Measurements from ENCODE around the gene PRTFDC1. TPM values are rescaled to one million over a fixed set of nuclear protein-coding genes. Genes with fewer than 3 reads are reported as not detected.

PRTFDC1 gene
- total RNA-seq, 4 donors from 2014 or later, result 3.4 to 20.6 (median 13.9) TPM

DNA sequence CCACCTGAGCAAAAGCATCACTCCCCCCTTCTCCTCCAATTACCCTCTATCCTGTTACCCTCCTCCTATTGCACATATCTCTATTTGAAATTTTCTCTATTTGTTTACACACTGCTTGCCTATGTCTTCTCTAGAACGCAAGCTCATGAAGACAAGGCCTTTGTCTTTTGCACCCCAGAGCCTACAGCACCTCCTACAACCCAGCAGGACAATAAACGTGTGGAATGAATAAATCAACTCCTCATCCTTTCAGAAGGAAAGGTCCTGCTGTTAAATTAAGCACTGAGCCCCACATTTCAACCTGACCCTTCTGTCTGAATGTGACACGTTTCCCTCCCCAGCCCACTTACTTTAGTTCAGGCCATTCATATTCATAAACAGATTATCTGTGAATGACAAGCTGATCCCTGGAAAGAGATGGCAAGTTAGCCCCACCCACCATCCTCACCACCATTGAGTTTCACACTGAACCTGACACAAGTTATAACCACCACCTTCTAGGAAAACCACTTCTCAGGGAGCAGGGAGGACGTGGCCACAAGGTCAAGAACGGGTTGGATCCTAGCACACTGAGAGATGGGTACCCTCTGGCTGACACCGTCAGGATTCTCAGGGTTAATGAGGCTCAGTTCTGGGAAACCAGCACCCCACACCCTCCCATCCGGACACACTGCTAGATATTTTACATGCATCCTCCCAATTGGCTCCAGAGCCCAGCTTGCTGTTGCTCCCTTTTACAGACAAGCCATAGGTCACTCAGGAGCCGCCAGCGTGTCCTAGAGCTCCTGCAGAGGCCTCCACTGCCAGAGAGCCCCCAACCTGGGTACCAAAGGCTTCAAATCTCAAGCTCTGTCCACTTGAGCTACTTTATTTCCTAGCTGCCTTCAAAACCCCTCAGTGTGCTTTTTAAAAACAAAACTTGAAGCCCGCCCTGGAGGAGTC lies 934 bp downstream of the PRTFDC1 start:
- peak overlapping the region; percentile 65 to 93 (median 74) for H3K4me3 ChIP-seq
- DNase-seq, result peak in 2 of 3 donors; percentile 57 to 66
- no peaks in the 10 kb centered on the region for H3K27me3 ChIP-seq
- TF ChIP-seq, protein P1, sequence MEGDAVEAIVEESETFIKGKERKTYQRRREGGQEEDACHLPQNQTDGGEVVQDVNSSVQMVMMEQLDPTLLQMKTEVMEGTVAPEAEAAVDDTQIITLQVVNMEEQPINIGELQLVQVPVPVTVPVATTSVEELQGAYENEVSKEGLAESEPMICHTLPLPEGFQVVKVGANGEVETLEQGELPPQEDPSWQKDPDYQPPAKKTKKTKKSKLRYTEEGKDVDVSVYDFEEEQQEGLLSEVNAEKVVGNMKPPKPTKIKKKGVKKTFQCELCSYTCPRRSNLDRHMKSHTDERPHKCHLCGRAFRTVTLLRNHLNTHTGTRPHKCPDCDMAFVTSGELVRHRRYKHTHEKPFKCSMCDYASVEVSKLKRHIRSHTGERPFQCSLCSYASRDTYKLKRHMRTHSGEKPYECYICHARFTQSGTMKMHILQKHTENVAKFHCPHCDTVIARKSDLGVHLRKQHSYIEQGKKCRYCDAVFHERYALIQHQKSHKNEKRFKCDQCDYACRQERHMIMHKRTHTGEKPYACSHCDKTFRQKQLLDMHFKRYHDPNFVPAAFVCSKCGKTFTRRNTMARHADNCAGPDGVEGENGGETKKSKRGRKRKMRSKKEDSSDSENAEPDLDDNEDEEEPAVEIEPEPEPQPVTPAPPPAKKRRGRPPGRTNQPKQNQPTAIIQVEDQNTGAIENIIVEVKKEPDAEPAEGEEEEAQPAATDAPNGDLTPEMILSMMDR (IDR thresholded peaks at IDR 0.05), result no peak
- TF ChIP-seq POLR2A (IDR thresholded peaks at IDR 0.05), result peak in 1 of 2 donors; percentile 16
- no peaks in the 10 kb centered on the region for H3K9me3 ChIP-seq
- peak overlapping the region; percentile 75 to 88 (median 78) for H3K27ac ChIP-seq
- H3K4me1 ChIP-seq, result peaks cover 0 to 15% (median 0%) of the 10 kb centered on the region in 4 donors
- H3K36me3 ChIP-seq, result no peaks in the 10 kb centered on the region

- DNase-seq, result no peak
- Histone ChIP-seq H3K27ac (no peak overlapping the region), H3K9me3 (no peaks in the 10 kb centered on the region), H3K36me3 (no peaks in the 10 kb centered on the region), H3K4me1 (peaks cover 0 to 16% (median 0%) of the 10 kb centered on the region in 4 donors), H3K27me3 (no peaks in the 10 kb centered on the region), H3K4me3 (no peak overlapping the region)
- no peak for TF ChIP-seq POLR2A (IDR thresholded peaks at IDR 0.05)
- TF ChIP-seq, protein P1 (IDR thresholded peaks at IDR 0.05), result no peak
Observed at GRCh38 chr10:24950439-24950838, 2.0 kb downstream of the PRTFDC1 start.

GRCh38 chr10:24949616-24950015 lies 2.8 kb downstream of the PRTFDC1 start:
- Histone ChIP-seq H3K4me1 (peaks cover 0 to 21% (median 0%) of the 10 kb centered on the region in 4 donors), H3K4me3 (no peak overlapping the region), H3K9me3 (no peaks in the 10 kb centered on the region), H3K27ac (no peak overlapping the region), H3K27me3 (no peaks in the 10 kb centered on the region), H3K36me3 (no peaks in the 10 kb centered on the region)
- DNase-seq, result no peak
- TF ChIP-seq POLR2A (IDR thresholded peaks at IDR 0.05), result no peak
- TF ChIP-seq, protein P1 (IDR thresholded peaks at IDR 0.05), result no peak

- no peaks in the 10 kb centered on the region for H3K9me3 ChIP-seq
- no peaks in the 10 kb centered on the region for H3K27me3 ChIP-seq
- no peak overlapping the region for H3K4me3 ChIP-seq
- DNase-seq, result no peak
- no peak overlapping the region for H3K27ac ChIP-seq
- no peaks in the 10 kb centered on the region for H3K36me3 ChIP-seq
- TF ChIP-seq POLR2A (IDR thresholded peaks at IDR 0.05), result no peak
- TF ChIP-seq, protein P1 (IDR thresholded peaks at IDR 0.05), result no peak
- peaks cover 0 to 17% (median 0%) of the 10 kb centered on the region in 4 donors for H3K4me1 ChIP-seq
Observed at GRCh38 chr10:24947304-24948097, 4.9 kb downstream of the PRTFDC1 start.

DNA sequence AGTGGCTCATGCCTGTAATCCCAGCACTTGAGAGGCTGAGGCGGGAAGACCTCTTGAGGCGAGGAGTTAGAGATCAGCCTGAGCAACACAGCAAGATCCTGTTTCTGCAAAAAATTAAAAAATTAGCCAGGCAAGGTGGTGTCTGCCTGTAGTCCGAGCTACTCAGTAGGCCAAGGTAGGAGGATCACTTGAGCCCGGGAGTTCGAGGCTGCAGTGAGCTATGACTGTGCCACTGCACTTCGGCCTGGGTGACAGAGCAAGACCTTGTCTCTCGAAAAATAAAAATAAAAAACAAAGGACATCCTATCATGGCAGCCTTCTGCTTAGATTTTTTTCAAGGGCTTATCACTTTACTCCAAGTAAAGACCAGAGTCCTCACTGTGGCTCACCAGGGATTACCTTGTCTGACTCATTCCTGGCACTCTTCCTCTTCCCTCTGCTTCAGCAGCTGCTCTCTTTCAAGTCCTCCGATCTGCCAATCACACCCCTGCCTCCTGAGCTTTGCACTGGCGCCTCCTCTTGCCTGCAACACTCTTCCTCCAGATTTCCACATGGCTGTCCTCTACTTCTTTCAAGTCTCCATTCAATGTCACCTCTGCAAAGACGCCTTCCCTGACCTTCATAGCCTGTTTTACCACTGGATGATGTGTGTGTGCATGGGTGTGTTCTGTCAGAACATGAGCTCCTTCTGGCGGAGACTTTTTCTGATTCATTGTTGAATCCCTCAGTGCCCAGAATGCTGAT lies 7.7 kb downstream of the PRTFDC1 start:
- H3K27me3 ChIP-seq, result no peaks in the 10 kb centered on the region
- H3K4me3 ChIP-seq, result no peak overlapping the region
- TF ChIP-seq, protein P1 (IDR thresholded peaks at IDR 0.05), result peak in 3 of 6 experiments; percentile 21 to 40 (median 37)
- no peak for TF ChIP-seq POLR2A (IDR thresholded peaks at IDR 0.05)
- peak overlapping the region in 2 of 4 donors; percentile 66 to 74 for H3K27ac ChIP-seq
- H3K36me3 ChIP-seq, result no peaks in the 10 kb centered on the region
- peak in 2 of 3 donors; percentile 81 to 87 for DNase-seq
- H3K9me3 ChIP-seq, result no peaks in the 10 kb centered on the region
- H3K4me1 ChIP-seq, result peaks cover 0 to 6% (median 0%) of the 10 kb centered on the region in 4 donors
